Effector CD4-positive, alpha-beta T cell (primary cell): ENCODE results near the gene CNTNAP2.

Experiments
- DNase-seq: peaks from one replicate; pipeline ENCODE4 v3.0.0-alpha.2; 2020

Gene CNTNAP2

DNA sequence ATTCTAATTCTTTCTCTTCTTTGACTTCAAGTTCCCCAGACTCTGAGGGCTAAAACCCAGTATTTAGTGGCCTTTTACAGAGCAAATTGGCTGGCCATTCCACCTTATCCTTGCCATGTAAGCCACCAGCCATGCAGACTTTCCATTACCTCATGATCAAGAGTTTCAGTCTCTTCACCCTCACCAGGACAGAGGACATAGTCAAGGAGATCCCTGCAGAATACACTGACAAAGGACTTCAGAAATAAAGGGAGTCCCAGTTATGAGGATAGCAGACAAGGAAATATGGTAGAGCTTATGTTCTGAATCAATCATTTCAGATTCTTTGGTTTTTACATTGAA is 1393.6 kb downstream of the CNTNAP2 start:
- DNase-seq: no peak

DNA sequence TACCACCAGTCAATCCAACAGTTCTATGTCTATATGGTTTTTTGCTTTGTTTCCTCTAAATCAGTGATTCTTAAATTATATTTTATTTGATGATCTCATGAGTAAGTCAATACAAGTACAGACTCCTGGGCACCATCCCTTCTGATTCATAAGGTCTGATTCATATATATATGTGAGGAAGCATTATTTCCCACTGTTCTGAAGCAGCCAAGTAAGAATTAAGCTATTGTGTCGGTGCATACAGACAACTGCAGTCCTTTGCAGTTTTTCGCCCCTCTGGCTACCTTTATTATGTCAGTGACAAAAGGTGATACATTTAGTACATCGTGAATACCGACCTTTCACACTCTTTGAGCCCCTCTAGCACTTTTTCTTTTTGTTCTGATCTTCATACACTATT is 1394.3 kb downstream of the CNTNAP2 start:
- DNase-seq: no peak

DNA sequence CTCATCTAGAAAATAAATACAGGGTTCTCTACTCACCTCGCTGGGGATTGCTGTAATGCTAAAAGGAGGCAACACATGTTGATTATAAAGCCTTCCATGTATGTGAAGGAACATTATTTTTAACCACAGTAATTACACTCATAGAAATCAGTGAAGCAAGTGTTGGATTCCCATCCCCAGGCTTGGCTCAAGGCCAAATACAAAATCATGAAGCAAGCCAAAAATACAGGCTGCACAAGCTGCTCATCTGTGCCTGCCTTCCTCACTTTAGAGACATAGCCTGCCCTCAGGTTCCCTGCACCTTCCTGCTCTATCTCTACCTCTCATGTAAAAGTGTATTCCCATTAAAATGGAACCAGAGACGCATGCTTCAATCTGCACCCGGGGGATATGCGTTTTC is 1396.8 kb downstream of the CNTNAP2 start:
- DNase-seq: no peak

DNA sequence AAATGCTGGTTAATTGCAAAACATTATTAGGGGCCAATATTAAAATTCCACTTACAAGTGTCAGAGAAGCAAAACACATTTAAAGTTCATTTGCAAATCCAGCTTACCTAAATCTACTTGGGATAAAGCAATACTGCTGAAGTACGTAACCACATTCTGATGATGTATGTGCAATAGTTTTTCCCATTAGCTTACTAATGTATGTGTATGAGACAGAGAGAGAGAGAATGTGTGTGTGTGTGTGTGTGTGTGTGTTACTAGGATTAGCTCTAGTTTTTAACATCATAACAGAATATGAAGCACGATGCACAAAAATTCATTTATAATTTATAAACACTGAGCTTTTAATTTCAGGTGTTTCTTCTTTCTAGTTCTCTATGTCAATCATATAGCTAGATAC is 1399.8 kb downstream of the CNTNAP2 start:
- DNase-seq: no peak

DNA sequence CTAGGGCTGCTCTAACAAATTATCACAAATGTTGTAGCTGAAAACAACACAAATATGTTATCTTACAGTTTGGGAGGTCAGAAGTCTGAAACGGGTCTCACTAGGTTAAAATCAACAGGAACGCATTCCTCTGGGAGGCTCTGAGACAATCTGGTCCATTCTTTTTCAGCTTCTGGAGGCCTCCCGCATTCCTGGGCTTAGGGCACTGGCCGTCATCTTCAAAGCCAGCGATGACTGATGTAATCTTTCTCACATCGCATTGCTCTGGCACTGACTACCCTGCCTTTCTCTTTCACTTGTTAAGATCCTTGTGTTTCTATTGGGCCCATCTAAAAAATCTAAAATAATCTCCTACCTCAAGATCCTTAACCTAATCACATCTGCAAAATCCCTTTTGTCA is 1402.5 kb downstream of the CNTNAP2 start:
- DNase-seq: no peak

DNA sequence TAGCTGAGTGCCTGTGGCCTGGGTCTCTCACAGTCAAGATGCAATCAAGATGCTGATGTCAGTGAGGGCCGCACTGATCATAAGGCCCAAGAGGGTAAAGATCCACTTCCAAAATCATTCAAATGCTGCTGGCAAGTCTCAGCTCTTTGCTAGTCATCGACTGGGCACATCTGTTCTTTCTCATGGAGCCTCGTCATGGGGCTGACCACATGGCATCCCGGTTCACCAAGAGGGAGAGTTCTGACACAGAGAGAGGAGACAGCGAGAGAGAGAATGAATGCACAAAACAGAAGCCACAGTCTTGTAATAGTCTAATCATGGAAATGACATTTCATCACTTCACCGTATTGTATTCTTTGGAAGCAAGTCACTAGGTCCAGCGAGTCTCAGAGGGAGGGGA is 1406.5 kb downstream of the CNTNAP2 start:
- DNase-seq: no peak

DNA sequence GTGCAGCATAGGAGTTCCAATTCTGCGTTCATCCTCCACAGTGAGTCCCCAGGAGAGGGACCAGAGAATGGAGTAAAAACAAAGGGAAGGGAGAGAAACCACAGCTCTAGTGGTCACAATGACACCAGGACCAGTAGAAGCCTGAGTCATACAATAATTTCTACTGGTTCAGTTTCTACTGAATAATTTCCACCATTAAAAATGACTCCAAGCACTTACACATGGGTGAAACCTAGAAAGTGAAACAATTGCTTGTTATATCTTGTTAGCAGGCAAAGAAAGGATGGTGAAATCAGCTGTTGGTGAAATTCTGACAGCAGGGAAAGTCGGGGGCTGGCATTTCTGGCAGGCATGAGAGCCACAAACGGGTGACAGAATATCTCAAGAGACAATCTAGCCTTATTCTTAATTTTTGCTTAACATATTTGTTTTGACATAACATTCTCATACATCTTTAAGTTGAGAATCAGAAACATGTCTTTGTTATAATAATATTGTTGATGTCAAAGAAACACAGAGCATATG is 1408.2 kb downstream of the CNTNAP2 start:
- no peak for DNase-seq

DNA sequence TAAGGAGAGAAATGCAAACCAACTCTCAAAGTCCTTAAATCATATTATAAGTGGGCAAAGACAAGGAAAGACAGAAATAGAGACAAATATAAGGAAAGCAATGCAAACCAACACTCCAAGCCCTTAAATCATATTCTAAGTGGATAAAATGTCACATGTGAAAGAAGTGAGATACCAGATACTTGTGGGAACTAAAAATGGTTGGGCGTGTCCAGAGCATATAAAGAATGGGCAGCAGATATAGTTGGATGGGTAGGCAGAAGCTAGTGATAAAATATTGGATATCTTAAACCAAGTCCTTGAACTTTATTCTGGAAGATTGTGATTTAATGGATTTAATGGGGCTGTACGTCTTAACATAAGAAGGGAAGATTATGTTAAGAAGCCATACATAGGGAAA is 1408.7 kb downstream of the CNTNAP2 start:
- no peak for DNase-seq

DNA sequence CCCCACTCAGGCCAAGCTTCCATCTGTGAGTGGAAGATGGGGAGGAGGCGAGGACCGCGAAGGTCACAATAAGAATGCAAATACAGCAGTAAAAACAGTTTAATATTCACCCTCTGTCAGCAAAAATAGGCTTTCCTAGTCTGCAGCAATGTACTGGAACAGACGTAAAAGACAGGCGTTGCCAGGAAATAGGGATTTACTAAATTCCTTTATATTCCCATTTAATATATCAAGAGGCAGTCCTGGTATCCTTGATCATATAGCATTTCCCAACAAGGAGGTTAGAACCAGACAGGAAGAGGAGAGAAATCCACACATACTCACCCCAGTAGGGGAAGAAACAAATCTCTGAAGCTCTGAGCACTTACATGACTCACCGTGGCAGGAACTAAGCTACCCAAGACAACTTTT is 1419.1 kb downstream of the CNTNAP2 start:
- no peak for DNase-seq

DNA sequence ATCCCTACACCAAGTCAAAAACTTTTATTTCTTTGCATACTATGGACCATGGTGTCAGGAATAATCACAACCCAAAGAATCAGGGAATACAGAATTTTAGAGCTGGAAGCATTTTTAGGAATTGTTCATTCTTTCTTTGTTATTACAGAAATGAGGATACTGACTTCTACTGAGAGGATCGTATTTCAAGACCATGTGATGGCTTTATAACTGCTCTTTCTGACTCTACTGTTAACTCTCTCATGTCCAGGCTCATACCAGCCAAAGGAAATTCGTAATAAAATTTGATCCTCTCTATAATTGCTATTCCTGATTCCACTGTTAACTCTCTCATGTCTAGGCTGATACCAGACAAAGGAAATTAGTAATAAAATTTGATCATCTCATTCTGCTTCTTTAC is 1423.1 kb downstream of the CNTNAP2 start:
- DNase-seq: no peak

DNA sequence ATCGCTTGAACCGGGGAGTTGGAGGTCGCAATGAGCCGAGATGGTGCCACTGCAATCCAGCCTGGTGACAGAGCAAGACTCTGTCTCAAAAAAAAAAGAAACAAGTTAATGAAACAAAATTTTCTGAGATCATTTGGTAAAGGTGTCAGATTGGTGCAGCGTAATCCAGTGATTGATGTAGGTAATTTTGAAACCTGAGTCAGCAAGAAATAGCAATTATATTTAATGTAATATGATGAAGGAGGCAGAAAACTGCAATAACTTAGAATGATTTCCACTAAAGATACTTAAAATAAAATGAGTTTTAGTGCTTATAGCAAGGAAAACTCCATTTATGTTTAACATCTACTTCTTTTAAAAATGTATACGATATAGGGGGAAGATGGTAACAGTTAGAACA is 1424.1 kb downstream of the CNTNAP2 start:
- no peak for DNase-seq

DNA sequence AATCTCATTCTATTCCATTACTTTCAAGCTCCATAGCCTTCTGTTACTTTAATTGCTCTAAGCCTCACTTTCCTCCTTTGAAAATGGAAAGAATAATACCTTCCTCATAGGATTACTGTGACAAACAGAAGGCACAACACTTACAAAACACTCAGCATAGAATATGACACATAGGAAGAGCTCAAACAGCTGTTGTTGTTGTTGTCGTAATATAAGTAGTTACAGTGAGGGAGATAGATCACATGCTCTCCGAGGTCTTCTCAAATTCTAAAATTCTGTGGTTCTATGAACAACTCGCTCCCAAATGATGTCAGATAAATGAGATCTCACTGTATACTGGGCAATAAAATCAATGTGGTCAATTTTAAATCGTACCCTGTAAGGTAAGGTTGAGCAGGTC is 1424.7 kb downstream of the CNTNAP2 start:
- no peak for DNase-seq

DNA sequence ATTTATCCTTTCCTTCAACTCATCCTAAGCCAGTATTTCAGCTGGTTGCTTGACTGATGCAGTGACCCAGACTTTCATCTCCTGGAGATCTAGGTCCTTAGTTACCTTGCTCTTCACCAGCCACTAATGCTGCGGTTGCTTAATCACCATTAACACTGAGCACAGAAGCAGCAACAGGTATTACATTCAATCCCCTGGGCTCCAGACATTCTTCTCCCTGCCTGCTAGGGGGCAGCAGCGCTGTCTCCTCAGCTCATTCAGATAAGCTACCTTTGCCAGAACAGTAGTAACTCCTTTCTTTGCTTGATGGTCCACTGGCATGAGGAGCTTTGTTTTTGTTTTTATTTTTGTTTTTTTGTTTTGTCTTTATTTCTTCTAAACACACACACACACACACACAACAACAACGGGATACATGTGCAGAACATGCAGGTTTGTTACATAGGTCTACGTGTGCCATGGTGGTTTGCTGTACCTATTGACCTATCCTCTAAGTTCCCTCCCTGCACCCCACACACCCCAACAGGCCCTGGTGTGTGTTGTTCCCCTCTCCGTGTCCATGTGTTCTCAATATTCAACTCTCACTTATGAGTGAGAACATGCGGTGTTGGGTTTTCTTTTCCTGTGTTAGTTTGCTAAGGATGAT is 1430.8 kb downstream of the CNTNAP2 start:
- DNase-seq: no peak

DNA sequence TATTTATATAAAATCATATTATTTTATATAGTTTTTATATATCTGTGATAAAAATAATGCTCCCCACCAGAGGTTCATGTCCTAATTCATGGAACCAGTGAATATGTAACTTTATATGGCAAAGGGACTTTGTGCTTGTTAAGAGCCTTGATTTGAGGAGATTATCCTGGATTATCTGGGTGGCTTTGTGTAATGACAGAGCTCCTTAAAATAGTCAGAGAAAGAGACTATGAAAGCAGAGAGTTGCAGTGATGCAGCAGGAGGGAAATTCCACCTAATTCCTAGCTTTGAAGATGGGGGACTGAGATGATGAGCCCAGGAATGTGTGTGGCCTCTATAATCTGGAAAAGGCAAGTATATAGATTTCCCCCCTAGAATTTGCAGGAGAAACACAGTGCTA is 1439.7 kb downstream of the CNTNAP2 start:
- DNase-seq: no peak

DNA sequence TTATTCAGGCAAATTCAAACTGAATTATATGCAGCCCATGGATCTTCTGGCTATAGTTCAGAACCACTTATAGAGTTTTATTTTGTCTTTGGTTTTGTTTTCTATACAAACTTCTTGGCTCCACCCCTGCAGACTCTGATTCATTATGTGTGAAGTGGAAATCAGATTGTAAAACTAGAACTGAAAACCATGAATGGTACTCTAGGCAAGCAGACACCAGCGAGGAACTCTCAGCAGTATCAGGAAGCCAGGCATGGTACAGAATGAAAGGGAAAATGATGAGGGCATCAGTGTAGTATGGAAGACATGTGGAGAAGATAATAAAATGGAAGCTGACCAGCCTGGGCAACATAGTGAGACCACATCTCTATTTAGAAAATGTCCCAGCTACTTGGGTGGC is 1447.1 kb downstream of the CNTNAP2 start:
- no peak for DNase-seq

DNA sequence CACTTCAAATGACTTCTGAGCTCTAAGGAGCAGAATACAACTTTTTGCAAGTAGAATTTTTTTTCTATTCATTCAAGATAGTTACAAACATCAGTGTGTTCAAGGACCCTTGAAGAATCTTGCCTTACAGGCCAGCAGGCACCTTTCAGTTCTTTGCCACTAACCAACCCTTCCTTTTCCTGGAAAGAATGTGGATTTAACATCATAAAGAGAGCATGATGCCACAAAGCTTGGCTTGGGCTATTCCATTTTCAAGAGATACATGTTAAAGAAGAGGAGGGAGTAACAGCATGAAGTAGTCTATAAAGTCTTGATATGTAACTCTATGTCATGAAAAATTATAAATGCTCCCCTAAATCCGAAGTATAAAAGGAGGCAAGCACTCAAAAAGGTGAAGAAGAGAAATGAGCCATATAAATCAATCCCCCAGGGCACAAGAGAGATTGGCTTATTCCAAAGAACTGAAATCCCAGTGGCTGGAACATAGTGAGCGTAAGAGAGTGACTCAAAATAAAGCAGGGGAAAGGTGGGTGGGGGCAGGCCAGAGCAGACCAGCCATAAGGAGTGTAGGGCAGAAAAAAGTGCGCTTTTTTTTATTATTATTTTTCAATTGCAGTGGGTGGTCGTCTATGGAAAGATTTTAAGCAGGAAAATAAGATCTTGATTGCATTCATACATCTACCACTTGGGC is 1448.3 kb downstream of the CNTNAP2 start:
- no peak for DNase-seq

DNA sequence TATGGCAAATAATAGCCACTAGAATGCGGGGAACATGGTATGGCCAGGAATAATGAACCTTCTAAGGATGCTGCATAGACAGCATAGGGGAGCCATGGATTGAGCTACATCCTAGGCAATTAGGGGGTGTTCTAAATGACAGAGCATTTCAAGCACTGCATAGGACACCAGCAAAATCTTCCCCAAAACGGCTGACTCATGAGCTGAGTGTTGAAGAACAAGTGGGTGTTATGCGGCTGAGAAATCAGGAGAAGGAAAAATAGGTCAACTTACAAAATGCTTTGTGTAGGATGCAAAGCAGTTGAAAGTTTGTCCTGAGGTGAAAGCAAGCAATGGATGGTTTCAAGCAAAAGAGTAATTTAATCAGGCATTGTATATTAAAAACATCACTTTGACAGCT is 1450.4 kb downstream of the CNTNAP2 start:
- DNase-seq: no peak

DNA sequence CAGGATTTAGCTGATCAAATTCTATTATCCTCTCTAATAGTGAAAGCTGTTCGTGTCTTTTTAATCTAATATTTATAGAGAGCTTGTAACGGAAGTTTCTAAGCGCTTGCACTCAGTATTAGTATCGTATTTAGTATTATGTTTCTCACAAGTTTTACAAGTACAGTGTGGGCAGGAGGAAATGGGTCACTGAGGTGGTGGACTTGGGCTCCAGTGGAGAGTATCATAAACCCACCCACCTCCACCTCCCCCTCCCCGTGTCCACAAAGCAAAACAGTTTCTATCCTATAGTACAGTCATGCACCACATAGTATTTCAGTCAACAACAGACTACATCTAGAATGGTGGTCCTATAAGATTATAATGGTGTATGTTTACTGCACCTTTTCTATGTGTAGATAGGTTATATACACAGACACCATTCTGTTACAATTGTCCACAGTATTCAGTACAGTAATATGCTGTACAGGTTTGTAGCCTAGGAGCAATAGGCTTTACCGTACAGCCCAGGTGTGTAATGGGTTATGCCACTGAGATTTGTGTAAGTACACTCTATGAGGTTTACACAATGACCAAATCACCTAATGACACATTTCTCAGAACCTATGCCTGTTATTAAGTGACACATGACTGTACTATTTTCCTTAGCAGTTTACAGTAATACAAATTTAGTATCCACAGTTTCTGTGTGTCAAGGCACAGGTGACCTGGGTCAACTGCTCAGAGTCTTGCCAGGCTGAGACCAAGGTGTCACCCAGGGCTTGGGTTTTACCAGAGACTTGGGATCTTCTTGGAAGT is 1452.7 kb downstream of the CNTNAP2 start:
- DNase-seq: no peak

DNA sequence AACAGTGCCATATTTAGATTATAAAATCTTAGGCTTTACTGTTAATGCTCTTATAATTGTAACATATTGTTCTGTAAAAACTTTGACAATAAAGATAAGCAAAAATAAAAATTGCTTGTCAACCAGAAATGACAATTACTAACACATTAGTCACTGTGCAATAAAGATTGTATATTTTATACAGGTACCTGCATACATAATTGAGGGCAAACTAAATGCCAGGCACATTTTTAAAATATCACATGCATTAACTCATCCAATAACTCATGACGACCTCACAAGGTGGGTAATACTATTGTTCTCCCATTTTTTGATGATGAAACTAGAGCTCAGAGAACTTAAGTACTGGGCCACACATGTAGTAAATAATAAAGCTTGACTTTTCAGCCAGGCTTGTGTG is 1453.8 kb downstream of the CNTNAP2 start:
- no peak for DNase-seq

DNA sequence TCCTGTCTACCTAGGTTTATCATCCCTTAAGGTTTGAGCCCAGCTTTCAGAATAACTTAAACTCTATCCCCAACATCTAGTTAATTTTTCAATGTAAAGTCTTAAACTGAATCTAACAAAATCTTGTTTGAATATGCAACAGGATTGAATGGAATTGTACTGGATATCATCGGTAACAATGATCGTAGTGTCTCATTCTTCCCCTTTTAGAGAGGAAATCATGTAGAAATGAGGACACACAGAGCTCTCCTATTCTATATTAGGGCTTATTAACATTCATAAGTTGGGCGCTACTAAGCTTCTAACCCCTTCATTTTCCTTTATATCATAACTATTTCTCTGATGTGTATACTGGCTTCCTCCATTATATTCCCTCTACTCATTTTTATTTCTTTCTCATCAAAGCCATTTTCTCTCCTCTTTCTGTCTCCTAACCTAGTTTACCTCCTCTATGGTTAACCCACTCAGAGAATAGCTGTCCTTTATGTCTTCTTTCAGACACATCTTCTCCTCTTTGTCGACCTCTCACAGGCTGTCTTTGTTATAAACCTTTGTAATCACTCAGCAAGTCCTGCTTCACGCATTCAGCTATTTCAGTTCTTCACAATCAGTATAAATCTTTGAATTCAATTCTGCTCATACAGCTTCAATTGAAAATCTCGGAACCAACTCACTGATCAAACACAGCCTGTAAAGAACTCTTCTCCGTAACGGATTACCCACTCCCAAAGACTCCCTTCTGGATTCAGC is 1455.0 kb downstream of the CNTNAP2 start:
- DNase-seq: no peak

DNA sequence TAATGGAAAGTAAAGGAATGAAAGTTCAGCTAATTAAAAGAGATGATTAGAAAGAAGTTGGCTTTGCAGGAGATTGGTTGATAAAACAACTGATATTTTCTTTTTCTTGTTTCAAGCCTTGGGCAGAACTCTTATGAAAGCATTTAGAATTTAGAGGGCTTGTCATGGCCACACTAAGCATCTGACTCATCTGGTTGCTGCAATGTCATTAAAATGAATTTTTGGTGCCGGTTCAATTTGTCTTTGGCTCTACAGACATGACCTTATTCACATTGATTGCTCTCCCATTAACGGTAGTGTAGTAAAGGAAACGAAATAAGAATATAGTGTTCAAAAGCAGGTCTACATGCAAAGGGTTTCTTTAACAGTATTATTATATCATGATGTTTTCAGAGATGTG is 1461.6 kb downstream of the CNTNAP2 start:
- no peak for DNase-seq

DNA sequence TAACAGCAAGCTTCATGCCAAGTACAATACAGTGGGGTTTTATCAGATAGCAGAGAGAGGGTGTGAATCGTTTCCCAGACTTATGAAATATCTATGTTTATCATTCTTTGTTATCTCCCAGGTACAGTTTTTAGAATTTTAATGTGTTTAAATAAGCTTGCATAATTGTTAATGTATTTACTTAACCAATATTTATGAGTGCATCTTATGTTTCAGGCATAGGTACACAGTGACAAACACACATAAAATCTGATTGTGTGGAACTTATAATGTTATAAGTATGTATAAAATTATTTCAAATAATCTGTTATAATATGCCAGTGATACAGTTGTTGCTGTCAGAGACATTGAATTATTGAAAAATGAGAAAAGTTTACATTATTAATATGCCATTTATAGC is 1462.5 kb downstream of the CNTNAP2 start:
- no peak for DNase-seq

DNA sequence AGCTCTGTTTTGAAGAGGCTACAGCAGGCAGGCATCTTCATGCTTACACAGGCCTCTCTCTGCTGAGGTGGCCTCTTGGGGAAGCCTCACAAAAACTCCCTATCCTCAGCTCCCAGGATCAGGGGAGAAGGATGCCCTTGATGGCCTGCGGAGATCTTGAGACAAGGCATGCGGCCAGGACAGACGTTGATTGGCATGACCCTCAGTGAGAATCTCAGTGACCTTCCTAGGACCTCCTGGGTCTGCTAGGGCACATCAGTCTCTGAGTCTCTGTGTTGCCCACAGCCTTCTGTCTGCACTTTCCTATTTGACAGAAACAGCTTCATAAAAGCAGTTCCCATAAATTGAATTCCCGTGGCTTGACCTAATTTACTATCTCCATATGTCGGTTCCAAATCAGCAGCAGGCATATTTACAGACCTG is 1468.2 kb downstream of the CNTNAP2 start:
- DNase-seq: no peak
